Measurements from ENCODE around the gene RSPH10B2.
A peak's percentile ranks its signal among the peaks of the same experiment; 100 is the strongest.
"Not testable (repeated sequence)": the region's sequence is repeated elsewhere in the genome, so short reads cannot be mapped to it uniquely, and the experiment has no call there.

RSPH10B2 gene

DNA sequence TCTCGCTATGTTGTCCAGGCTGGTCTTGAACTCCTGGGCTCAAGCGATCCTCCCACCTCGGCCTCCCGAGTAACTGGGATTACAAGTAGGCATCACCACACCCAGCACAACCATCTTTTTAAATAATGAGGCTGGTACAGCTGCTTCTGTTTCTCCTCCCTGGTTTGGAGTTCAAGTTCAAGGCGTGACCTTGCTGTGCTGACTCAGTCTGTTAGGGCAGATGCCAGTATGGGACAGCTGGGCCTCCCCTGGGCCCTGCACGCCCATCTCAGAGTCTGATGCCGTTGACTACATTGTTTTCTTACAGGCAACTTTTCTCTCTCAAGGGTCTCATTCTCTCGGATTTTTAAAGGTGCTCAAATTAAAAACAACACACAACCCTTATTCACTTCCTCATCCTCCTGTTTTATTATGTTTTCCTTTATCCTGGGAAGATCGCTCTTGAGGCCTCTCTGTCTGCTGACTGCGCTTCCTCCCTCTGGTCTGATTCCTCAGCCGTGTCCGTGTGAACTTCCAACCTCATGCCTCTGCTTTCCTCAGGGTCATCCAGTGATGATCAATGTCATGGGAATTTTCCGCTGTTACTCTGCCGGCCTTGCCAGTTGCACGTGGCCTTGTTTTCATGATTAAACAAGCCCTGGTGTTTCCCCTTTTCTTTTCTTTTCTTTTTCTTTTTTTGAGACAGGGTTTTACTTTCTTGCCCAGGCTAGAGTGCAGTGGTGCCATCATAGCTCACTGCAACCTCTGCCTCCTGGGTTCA is 38.4 kb downstream of the RSPH10B2 start:
- not testable (repeated sequence) for DNase-seq

DNA sequence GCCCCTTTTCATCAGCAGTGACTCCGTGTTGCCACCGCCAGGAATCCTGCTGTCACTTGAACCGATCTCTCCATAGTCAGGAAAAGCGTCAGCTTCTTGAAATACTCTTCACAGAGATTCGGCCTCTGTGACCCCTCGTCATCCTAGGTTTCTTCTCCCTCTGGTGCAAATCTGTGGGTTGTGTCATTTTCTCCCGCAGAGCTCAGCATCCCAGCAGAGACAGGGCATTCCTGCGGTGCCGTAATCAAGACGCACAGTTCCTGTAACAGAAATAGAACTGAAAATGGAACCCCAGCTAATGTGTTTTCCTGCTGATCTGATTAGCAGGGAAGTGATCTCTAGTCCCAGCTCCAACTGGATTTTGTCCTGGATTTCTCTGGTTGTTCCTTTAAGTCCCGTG is 40.4 kb downstream of the RSPH10B2 start:
- not testable (repeated sequence) for DNase-seq

- not testable (repeated sequence) for DNase-seq
These were observed 43.3 kb downstream of the RSPH10B2 start for GRCh38 chr7:6797218-6797617.

DNA sequence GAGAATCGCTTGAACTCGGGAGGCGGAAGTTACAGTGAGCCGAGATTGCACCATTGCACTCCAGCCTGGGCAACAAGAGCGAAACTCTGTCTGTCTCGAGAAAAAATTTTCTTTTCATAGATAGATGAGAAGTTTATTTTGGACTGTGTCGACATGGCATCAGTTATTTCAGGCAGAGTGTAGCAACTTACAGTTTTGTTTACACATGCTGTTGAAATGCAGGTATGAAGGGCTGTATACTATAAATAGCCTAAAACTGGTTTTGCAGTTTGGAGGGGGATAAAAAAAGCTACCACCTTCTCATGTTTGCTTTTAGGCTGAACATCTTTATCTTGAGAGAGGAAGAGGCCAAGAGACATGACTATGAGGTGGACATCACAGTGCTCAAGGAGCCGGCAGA is 44.1 kb downstream of the RSPH10B2 start:
- DNase-seq: not testable (repeated sequence)

- DNase-seq: not testable (repeated sequence)
These were observed 46.0 kb downstream of the RSPH10B2 start for GRCh38 chr7:6799887-6800286.

GRCh38 chr7:6800331-6800730 is 46.4 kb downstream of the RSPH10B2 start:
- DNase-seq: not testable (repeated sequence)

DNA sequence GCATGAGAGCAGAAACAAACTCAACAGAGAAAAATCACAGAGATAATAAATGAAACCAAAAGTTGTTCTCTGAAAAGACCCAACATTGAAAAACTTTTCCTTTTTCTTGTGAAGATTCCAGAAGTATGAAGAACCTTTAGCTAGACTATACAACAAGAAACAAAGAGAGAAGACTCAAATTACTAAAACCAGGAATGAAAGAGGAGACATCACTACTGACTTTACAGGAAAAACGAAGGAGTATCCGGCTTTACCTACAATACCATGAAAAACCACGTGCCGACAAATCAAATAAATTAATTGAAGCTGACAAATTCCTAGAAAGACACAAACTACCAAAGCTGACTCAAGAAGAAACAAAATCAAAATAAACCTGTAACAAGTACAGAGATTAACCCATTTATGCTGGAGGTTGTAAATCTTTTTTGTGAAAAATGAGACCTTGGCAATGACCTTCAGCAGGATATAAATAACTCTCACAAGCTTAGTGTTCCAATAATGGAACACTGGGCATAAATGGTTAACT is 53.6 kb downstream of the RSPH10B2 start:
- not testable (repeated sequence) for DNase-seq

DNA sequence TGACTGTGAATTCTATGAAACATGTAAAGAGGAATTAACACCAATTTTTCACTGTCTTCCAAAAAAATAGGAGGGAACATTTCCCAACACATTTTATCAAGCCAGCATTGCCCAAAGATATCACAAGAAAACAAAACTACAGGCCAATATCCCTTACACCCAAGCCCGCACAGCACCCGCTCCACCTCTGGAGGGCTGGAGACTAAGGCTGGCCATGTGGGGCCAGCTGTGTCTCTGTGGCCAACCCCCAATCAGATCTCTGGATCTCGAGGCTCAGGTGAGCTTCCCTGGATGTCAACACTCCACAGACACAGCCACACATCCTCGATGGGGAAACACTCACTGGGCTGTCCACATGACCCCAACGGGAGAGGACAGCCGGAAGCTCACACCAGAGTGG is 54.1 kb downstream of the RSPH10B2 start:
- DNase-seq: not testable (repeated sequence)

DNA sequence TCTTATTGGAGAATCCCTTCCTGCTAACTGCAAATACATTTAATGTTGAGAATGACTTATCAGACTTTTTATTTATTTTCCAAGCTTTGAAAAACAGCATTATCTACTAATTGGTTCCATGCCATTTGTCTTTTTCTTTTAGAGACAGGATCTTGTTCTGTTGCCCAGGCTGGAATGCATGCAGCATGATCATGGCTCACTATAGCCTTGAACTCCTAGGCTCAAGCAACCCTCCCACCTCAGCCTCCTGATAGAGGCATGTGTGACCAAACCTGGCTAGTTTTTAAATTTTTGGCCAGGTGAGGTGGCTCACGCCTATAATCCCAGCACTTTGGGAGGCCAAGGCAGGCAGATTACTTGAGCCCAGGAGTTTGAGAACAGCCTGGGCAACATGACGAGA is 59.1 kb downstream of the RSPH10B2 start:
- not testable (repeated sequence) for DNase-seq

GRCh38 chr7:6815470-6815869 is 61.6 kb downstream of the RSPH10B2 start:
- not testable (repeated sequence) for DNase-seq

DNA sequence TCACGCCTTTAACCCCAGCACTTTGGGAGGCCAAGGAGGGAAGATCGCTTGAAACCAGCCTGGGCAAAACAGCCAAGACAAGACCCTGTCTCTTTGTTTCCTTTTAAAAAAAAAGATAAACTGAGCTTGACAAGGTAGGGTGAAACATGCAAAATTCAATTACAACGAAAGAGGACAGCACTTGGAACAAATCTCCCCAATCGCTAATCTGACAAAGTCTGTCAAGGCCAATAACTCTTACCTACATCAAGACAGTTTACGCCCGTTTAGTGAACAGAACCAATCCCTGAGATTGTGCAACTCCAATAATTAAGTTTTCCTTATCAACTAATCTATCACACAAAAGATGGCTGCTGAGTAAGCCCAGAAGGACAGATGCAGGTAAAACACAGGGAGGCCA is 67.7 kb downstream of the RSPH10B2 start:
- not testable (repeated sequence) for DNase-seq

DNA sequence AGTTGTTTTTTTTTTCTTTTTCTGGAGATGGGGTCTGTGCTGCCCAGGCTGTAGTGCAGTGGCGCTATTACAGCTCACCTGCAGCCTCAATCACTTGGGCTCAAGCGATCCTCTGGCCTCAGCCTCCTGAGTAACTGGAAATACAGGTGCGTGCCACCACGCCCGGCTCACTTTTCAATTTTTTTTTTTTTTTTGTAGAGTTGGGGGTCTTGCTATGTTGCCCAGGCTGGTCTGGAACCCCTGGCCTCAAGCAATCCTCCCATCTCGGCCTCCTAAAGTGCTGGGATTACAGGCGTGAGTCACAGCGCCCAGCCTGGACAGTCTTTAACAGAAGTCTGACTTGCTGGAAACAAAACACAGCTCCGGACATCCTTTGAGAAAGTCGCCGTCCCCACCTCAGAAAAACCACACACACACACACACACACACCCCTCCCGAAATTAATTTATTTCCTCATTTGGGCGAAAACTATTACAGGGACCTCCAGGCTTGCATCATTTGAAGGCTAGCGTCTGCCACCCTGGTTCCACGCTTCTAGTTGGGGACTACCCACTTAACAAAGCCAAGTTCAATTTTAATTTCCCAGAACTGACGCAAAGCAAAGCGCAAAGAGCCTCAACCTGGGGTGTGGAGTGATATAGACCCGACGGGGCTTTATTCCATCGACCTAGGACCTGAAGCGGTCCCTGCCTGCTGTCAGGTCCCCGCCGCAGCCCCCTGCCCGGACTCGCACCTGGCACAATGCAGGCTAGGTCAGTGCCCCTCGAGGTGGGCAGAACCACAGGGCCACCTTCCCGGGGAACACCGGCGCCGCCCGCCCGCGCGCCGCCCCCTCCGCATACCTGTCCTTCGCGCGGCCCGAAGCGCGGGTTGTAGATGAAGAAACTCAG is 71.6 kb downstream of the RSPH10B2 start:
- not testable (repeated sequence) for DNase-seq

GRCh38 chr7:6826151-6826550 is 72.2 kb downstream of the RSPH10B2 start, which contains the start of gene CCZ1B:
TSS of gene CCZ1B (minus strand) at chr7:6826275. CDS start at chr7:6826197, 78 bp downstream.
- peak; percentile 6 for DNase-seq

- DNase-seq: peak; percentile 64
These were observed 73.3 kb downstream of the RSPH10B2 start for GRCh38 chr7:6827180-6827579.

DNA sequence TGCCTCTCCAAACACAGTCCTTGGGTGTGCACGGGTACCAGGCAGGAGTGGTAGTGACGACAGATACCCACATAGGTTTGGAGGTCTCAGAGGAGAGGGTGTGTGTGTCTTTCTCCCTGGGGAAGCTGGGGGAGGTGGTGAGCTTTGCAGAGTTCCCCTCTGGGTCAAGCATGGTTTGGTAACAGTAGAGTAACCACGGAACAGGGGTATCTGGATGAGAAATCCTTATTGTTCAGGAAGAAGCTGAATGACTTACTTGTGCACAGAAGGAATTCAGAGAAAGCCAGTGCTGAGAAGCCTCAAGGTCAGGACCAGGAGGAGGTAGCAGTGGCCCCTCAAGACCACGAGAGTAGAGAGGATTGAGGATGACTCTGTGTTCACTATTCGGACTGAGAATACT is 75.7 kb downstream of the RSPH10B2 start:
- DNase-seq: not testable (repeated sequence)

DNA sequence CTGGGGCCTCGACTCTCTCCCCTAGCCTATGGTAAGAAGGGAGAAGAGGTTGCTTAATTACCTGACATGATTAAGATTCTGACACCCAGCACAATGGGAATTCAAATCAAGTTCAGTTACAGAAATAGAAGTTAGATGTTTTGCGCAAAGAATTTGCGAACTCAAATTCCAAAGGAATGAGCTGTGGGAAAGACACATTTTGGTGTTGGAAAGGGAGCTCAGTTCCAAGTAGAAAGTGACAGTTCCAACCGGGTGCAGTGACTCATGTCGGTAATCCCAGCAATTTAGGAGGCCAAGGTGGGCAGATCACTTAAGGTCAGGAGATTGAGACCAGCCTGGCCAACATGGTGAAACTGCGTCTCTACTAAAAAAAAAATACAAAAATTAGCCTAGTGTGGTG is 76.1 kb downstream of the RSPH10B2 start:
- not testable (repeated sequence) for DNase-seq

DNA sequence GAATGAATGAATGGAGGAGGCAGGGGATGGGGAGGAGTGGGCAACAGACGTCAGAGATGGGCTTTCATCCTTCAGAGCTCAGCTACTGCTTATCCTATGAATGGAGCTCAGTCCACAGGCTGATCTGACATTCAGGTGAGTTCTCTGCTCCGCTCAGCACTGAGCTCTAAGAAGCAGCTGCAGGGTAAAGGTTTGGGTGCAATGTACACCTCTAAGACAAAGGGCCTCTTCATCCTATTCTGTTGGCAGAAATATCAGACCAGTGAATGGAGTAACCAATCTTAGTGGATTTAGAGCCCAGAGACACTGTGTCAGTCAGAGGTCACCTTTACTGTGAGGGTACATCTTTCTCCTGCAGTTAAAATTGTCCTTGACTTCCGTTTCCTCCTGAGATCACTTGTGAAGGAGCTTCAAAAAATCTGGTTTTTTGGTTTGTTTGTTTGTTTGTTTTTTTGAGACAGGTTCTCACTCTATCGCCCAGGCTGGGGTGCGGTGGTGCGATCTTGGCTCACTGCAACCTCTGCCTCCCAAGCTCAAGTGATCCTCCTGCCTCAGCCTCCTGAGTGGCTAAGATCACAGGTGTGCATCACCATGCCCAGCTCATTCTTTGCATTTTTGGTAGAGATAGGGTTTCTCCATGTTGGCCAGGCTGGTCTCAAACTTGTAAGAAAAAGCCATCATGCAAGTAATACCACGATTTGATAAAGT is 77.3 kb downstream of the RSPH10B2 start:
- no peak for DNase-seq

GRCh38 chr7:6833636-6834035 is 79.7 kb downstream of the RSPH10B2 start:
- no peak for DNase-seq

- DNase-seq: not testable (repeated sequence)
These were observed 81.6 kb downstream of the RSPH10B2 start for GRCh38 chr7:6835521-6835920.

GRCh38 chr7:6837081-6837480 is 83.2 kb downstream of the RSPH10B2 start:
- DNase-seq: not testable (repeated sequence)

DNA sequence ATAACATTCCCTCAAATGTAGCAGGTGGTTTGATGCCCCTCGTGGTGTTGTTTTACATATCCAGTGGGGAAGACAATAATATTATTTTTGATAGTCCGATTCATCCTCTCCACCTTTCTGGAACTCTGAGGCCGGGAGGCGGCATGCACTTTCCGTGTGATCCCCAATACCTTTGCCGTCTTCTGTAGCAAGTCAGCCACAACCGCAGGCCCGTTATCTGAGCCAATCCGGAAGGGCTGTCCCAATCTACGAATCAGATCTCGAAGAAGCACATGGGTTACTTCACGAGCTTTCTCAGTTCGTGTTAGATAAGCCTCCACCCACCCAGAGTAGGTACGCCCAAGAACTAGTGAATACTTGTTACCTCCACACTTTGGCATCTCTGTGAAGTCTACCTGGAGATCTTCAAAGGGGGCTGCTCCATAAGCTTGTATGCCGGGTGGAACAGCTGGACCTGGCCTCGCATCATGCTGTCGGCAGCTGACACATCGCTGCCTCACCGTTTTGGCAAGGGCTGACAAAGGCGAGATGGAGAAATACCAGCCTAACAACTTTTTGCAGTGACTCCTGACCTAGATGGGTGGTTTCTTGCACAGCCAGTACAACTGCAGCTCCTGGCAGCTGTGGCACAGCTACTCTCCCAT is 88.5 kb downstream of the RSPH10B2 start:
- DNase-seq: not testable (repeated sequence)

- DNase-seq: not testable (repeated sequence)
These were observed 89.2 kb downstream of the RSPH10B2 start for GRCh38 chr7:6843092-6843491.
